NB4 (cell line): ENCODE results near the gene COL4A4.
"Not testable (repeated sequence)": the region's sequence is repeated elsewhere in the genome, so short reads cannot be mapped to it uniquely, and the experiment has no call there.

Experiments
- DNase-seq: peaks from one replicate; pipeline ENCODE4 v3.0.0; 2010; ENCODE audit warnings: low read depth
- H3K4me3 ChIP-seq: one replicate; pipeline ENCODE4 v1.5.1; 2011; ENCODE audit warnings: mild to moderate bottlenecking, low read depth, low read length, moderate library complexity
- CTCF ChIP-seq: IDR thresholded peaks from one replicate; pipeline ENCODE4 v1.5.1; 2012; ENCODE audit warnings: low read depth, low read length
- MAX ChIP-seq: IDR thresholded peaks from 2 replicates; pipeline ENCODE4 v1.6.1; 2011; ENCODE audit warnings: low read depth, low read length
- MYC ChIP-seq: IDR thresholded peaks from 2 replicates; pipeline ENCODE4 v1.6.1; 2011; ENCODE audit warnings: low read depth, low read length
- POLR2A ChIP-seq: IDR thresholded peaks from 2 replicates; pipeline ENCODE4 v1.6.1; 2011; ENCODE audit warnings: mild to moderate bottlenecking; ENCODE audit not compliant: insufficient read length; ENCODE audit errors: extremely low read depth

COL4A4 gene

DNA sequence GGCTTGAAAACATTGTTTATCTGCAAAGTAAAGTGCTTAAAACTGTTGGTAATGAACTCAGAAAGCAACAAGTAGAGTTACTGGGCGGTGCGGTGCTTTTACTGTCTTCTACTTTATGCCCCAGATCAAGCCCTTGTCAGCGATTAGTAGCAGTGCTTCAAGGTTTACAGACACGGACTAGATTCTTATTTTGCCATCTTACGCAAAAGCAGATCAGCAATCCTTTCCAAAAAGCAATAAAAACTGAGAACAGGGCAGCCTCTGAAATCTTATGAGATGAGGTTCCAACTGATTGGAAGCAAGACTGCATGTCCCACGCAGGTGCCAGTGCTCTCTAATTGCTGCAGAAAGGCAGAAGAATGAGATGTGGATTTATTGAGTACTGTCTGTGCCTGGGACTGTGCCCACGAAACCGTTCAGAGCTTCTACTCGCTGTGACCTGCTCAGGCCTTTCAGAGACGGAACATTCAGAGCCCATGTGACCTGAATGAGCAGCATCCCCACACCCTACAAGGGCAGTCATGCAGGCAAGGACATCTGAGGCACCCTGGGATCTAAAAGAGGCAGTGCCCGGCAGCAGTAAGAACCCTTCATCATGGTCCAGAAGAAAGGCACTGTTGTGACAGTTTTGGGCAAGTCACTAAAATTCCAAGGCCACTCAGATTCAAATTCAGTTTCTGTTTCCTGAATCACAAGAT is 16.1 kb upstream of the COL4A4 start:
- TF ChIP-seq POLR2A (no peak), MAX (no peak), CTCF (no peak), MYC (no peak)
- no peak overlapping the region for H3K4me3 ChIP-seq
- no peak for DNase-seq

DNA sequence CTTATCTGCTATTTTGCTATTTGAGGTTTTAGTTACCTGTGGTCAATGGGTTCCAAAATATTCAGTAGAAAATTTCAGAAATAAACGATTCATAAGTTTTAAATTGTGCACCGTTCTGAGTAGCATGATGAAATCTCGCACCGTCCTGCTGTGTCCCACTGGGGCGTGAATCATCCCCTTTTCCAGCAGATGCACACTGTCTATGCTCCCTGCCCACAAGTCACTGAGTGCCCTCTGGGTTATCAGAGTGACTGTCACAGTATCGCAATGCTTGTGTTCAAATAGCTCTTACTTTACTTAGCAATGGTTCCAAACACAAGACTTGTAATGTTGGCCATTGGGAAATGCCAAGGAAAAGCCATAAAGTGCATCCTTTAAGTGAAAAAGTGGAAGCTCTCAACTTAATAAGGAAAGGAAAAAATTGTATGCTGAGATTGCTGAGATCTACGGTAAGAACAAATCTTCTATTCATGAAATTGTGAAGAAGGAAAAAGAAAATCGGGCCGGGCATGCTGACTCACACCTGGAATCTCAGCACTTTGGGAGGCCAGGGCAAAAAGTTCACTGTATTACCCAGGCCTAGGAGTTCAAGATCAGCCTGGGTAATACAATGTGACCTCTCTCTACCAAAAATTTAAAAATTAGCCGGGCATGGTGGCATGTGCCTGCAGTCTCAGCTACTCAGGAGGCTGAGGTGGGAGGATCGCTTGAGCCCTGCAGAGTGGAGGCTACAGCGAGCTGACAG is 13.8 kb upstream of the COL4A4 start:
- TF ChIP-seq MAX (no peak), POLR2A (no peak), CTCF (no peak), MYC (no peak)
- peak; percentile 9 for DNase-seq
- no peak overlapping the region for H3K4me3 ChIP-seq

GRCh38 chr2:227171779-227172178 is 7.8 kb upstream of the COL4A4 start:
- DNase-seq, H3K4me3 ChIP-seq: not testable (repeated sequence)

- TF ChIP-seq POLR2A = no peak
- no peak for TF ChIP-seq CTCF
- no peak for TF ChIP-seq MYC
- no peak for DNase-seq
- H3K4me3 ChIP-seq = no peak overlapping the region
These were observed 822 bp upstream of the COL4A4 start for GRCh38 chr2:227164763-227165291.

- H3K4me3 ChIP-seq = no peak overlapping the region
- DNase-seq = no peak
- no peak for TF ChIP-seq CTCF
These were observed 464 bp downstream of the COL4A4 start for GRCh38 chr2:227163485-227163997.

GRCh38 chr2:227161947-227162346 is 2.1 kb downstream of the COL4A4 start:
- TF ChIP-seq POLR2A (no peak), CTCF (no peak), MYC (no peak)
- no peak overlapping the region for H3K4me3 ChIP-seq
- DNase-seq = no peak
